A673 (cell line): ENCODE data around the gene OAS1. TPM values are rescaled to one million over a fixed set of nuclear protein-coding genes. Genes with fewer than 3 reads are reported as not detected.

ENCODE experiments used
- BruUV-seq: library from RNA; stranded (reverse); fragments of 400-500 nt; replicated peaks from 2 replicates; lab custom pipeline; 2021; lab: Mats Ljungman, UMichigan
- CTCF ChIA-PET: fragments of 300-600 bp; sonication (Branson Sonifier 250); formaldehyde crosslinking; loops from one replicate; lab custom pipeline; 2022; ENCODE audit warnings: antibody characterized with exemption; lab: Charles Lee
- POLR2A ChIA-PET: fragments of 300-600 bp; sonication (Branson Sonifier 250); formaldehyde crosslinking; loops from one replicate; lab custom pipeline; 2022; ENCODE audit warnings: antibody characterized with exemption; ENCODE audit not compliant: low non-redundant PET; lab: Charles Lee
- DNase-seq: peaks from one replicate; pipeline ENCODE4 v3.0.0-alpha.2; 2015; ENCODE audit warnings: low spot score
- H3K27ac ChIP-seq: fragments of 200-600 bp; sonication (generic); 2 replicates; pipeline ENCODE4 v1.5.1; 2016; ENCODE audit warnings: mixed run types, low read depth, mild to moderate bottlenecking, mixed read lengths, antibody characterized with exemption, low read length; ENCODE audit not compliant: poor library complexity, severe bottlenecking
- H3K27me3 ChIP-seq: fragments of 200-600 bp; sonication (generic); replicated peaks from 2 replicates; pipeline ENCODE4 v1.6.1; 2017; ENCODE audit warnings: mixed run types, low read depth, mild to moderate bottlenecking, mixed read lengths, antibody characterized with exemption, low read length; ENCODE audit not compliant: insufficient read depth, poor library complexity
- H3K36me3 ChIP-seq: fragments of 200-600 bp; sonication (generic); 2 replicates; pipeline ENCODE4 v1.6.1; 2016; ENCODE audit warnings: mixed run types, mild to moderate bottlenecking, mixed read lengths, antibody characterized with exemption, low read length; ENCODE audit not compliant: insufficient read depth, poor library complexity, severe bottlenecking
- H3K4me1 ChIP-seq: fragments of 200-600 bp; sonication (generic); 2 replicates; pipeline ENCODE4 v1.6.1; 2017; ENCODE audit warnings: mixed run types, mild to moderate bottlenecking, mixed read lengths, antibody characterized with exemption, low read length; ENCODE audit not compliant: insufficient read depth, poor library complexity, severe bottlenecking
- H3K4me3 ChIP-seq: fragments of 200-600 bp; sonication (generic); 2 replicates; pipeline ENCODE4 v1.5.1; 2016; ENCODE audit warnings: low read depth, mixed run types, mild to moderate bottlenecking, mixed read lengths, low read length; ENCODE audit not compliant: poor library complexity, severe bottlenecking
- H3K9me3 ChIP-seq: fragments of 200-600 bp; sonication (generic); 2 replicates; pipeline ENCODE4 v1.6.1; 2016; ENCODE audit warnings: mixed run types, low read depth, mild to moderate bottlenecking, mixed read lengths, antibody characterized with exemption, low read length; ENCODE audit not compliant: poor library complexity, severe bottlenecking
- CTCF ChIP-seq: fragments of 300-800, 200-600 bp; sonication (generic); conservative IDR thresholded peaks from 2 replicates; pipeline ENCODE4 v1.5.1; 2017; ENCODE audit warnings: low read depth, mild to moderate bottlenecking, antibody characterized with exemption, low read length, moderate library complexity, mixed read lengths
- EZH2 ChIP-seq: fragments of 200-600 bp; sonication (generic); IDR thresholded peaks from 2 replicates; pipeline ENCODE4 v1.6.1; 2017; ENCODE audit warnings: borderline replicate concordance, low read depth, mild to moderate bottlenecking, mixed read lengths, antibody characterized with exemption, low read length; ENCODE audit not compliant: poor library complexity, severe bottlenecking
- intact Hi-C: fragments of 100-400 bp; cut with micrococcal nuclease; formaldehyde crosslinking; loops from one replicate; pipeline ENCODE4 v1.10.0; 2022; ENCODE audit not compliant: unreplicated experiment
- total RNA-seq: library from RNA; stranded (reverse); gene quantifications from 2 replicates; pipeline ENCODE4 v1.2.3, GENCODE V29; 2021

The OAS1 gene
- total RNA-seq, 1 experiment from 2014 or later, result 12.4 TPM

GRCh38 chr12:112869091-112869490 is 37.7 kb upstream of the OAS1 start:
- no TSS peak for BruUV-seq
- Histone ChIP-seq H3K4me3 (no peak overlapping the region), H3K27me3 (no peaks in the 10 kb centered on the region), H3K4me1 (no peaks in the 10 kb centered on the region), H3K36me3 (no peaks in the 10 kb centered on the region), H3K9me3 (no peaks in the 10 kb centered on the region), H3K27ac (no peak overlapping the region)
- CTCF ChIA-PET, result no interaction called here
- DNase-seq, result no peak
- TF ChIP-seq CTCF, result no peak
- TF ChIP-seq EZH2, result no peak
- intact Hi-C loops, result no loop called here
- POLR2A ChIA-PET, result no interaction called here

- no peak overlapping the region for H3K27ac ChIP-seq
- H3K27me3 ChIP-seq, result no peaks in the 10 kb centered on the region
- intact Hi-C loops, result no loop called here
These were observed 37.0 kb upstream of the OAS1 start for GRCh38 chr12:112869778-112870177.

DNA sequence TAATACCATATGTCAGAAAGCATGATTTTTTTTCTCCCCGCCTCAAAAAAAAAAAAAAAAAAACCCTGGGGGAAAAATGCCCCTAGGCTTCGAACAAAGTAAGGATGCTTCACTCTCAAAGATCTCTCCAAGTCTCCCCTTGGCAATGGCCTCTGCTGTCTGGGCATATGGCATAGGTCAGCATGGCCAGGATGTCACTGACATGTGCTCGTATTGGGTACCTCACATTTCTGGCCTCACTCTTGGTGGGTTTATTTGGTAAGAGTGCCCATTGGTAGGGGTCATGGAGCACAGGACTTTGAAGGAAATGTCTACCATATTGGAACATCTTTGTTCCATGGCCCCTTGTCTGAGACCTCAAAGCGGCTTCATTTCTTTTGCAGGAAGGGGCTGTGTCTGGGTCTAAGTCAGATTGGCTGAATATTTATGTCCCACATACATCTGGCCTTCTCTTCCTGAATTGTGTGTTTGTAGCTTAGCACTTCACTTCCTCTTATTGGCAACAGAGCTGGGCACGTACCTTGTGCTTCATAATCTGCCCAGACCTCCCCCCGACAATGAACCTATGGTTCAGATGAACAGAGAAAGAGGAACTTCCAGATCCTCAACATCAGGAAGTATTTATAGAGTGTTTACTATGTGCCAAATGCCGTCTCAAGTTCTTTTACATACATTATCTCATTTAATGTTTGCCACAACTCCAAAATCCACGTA is 36.3 kb upstream of the OAS1 start:
- BruUV-seq, result no TSS peak
- TF ChIP-seq EZH2, result no peak
- Histone ChIP-seq H3K36me3 (no peaks in the 10 kb centered on the region), H3K4me1 (no peaks in the 10 kb centered on the region), H3K4me3 (no peak overlapping the region), H3K27me3 (no peaks in the 10 kb centered on the region), H3K9me3 (no peaks in the 10 kb centered on the region), H3K27ac (no peak overlapping the region)
- intact Hi-C loops, result no loop called here
- CTCF ChIA-PET, result no interaction called here
- no peak for DNase-seq
- POLR2A ChIA-PET, result no interaction called here

More at GRCh38 chr12:112869778-112870177, 37.0 kb upstream of the OAS1 start:
- no peaks in the 10 kb centered on the region for H3K9me3 ChIP-seq
- BruUV-seq, result no TSS peak
- H3K36me3 ChIP-seq, result no peaks in the 10 kb centered on the region
- H3K4me1 ChIP-seq, result no peaks in the 10 kb centered on the region
- ChIA-PET POLR2A (no interaction called here), CTCF (no interaction called here)
- TF ChIP-seq CTCF (no peak), EZH2 (no peak)
- H3K4me3 ChIP-seq, result no peak overlapping the region
- no peak for DNase-seq

DNA sequence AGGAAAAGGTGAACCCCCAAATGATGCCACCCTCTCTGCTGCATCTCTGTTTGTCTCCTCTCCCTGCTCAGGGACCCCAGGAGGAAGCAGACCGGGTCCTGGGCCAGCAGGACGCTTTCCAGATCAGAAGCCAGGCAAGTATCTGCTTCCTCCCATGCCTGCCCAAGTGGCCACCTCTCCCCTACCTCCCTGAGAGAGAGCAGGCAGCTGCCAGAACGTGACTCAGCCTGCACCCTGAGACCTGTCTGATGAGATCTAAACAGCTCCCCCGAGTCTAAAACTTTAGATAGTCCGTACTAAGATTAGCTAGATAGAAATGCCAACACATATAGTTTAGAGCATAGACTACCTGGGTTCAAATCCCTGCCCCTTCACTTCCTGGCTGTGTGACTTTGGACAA is 31.2 kb upstream of the OAS1 start:
- intact Hi-C loops, result no loop called here

More for the DNA sequence above, 31.2 kb upstream of the OAS1 start:
- no TSS peak for BruUV-seq
- Histone ChIP-seq H3K27ac (no peak overlapping the region), H3K27me3 (no peaks in the 10 kb centered on the region), H3K9me3 (no peaks in the 10 kb centered on the region), H3K4me3 (no peak overlapping the region), H3K36me3 (no peaks in the 10 kb centered on the region), H3K4me1 (no peaks in the 10 kb centered on the region)
- ChIA-PET POLR2A (no interaction called here), CTCF (no interaction called here)
- no peak for DNase-seq
- TF ChIP-seq CTCF (no peak), EZH2 (no peak)
